ENCODE data around the gene RPLP1. TPM values are rescaled to one million over a fixed set of nuclear protein-coding genes. Genes with fewer than 3 reads are reported as not detected.
A peak's percentile ranks its signal among the peaks of the same experiment; 100 is the strongest.

The RPLP1 gene
- total and polyA plus RNA-seq, 4 experiments from 2014 or later = 1,134 to 2,900 (median 2,741) TPM

DNA sequence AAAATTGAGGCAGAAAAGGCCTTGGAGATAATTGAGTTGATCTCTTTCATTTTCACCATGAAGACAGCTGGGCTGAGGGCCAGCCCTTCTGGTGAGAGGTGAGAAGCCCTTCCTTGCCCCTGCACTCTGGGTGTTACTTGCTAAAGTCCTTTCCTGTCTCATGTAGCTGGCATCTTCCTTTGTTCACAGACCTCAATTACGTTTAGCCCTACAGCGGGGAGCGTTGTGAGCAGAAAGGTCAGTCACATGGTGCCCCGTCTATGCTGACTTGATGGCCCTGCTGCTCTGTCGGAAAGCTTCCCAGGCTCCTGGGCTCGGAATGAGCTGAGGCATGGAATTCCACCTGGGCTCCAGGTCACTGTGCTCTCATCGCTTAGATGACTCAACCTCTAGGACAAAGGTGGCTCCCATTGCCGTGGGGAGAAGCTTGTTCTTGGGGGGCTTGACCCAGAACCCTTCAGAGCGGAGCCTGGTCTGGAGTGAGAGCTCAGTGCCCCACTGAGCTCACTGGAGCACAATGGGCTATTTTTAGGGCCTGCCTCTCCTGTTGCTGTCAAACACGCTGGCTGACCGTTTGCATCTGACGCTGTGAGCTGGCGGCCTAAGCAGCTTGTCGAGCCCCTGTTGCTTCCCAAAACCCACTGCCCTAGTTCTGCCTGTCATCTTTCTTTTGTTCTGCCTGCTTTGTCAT lies 47.0 kb downstream of the RPLP1 start:
- no peaks in the 10 kb centered on the region for H3K36me3 ChIP-seq (ENCODE audit: insufficient read depth, low read length)
- Mint-ChIP-seq H3K27ac (peak overlapping the region in 1 of 7 donors; percentile 53), H3K4me1 (no peaks in the 10 kb centered on the region), H3K9me3 (no peaks in the 10 kb centered on the region), H3K27me3 (peaks cover 0 to 2% of the 10 kb centered on the region in 2 donors), H3K36me3 (no peaks in the 10 kb centered on the region), H3K4me3 (no peak overlapping the region)
- no peaks in the 10 kb centered on the region for H3K9me3 ChIP-seq (ENCODE audit: control insufficient read depth in 1 of 2, low read length in 2 of 2)
- no peaks in the 10 kb centered on the region for H3K4me1 ChIP-seq (ENCODE audit: insufficient read depth, low read length)
- no peak for DNase-seq
- ChIA-PET POLR2A (ENCODE audit: partially characterized antibody) (no interaction called here), CTCF (ENCODE audit: partially characterized antibody) (interaction anchor here (1.0 kb wide), 1 partner anchor 18 kb away, joined by 3 read pairs; no protein-coding TSS in a partner anchor)
- H3K27ac ChIP-seq (ENCODE audit: low read depth, low read length) = no peak overlapping the region
- H3K4me3 ChIP-seq (ENCODE audit: low read length in 2 of 2) = no peak overlapping the region
- intact Hi-C loops (cut with micrococcal nuclease) = no loop called here
- H3K27me3 ChIP-seq (ENCODE audit: insufficient read depth, low read length) = no peaks in the 10 kb centered on the region

DNA sequence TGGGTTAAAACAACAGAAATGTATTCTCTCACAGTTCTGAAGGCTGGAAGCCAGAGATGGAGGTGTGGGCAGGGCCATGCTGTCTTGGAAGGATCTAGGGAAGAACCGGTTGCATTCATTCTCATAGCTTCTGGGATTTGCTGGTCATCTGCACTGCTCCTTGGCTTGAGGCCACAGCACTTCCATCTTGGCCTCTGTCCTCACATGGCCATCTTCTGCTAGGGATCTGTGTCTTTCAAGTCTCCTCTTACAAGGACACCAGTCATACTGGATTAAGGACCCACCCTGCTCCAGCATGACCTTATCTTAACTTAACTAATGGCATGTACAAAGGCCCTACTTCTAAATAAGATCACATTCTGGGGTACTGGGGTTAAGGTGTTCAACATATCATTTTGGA lies 47.7 kb downstream of the RPLP1 start:
- Mint-ChIP-seq H3K4me3 (no peak overlapping the region), H3K36me3 (no peaks in the 10 kb centered on the region), H3K27me3 (peaks cover 0 to 2% of the 10 kb centered on the region in 2 donors), H3K4me1 (no peaks in the 10 kb centered on the region), H3K9me3 (no peaks in the 10 kb centered on the region), H3K27ac (no peak overlapping the region)
- intact Hi-C loops (cut with micrococcal nuclease) = no loop called here
- Histone ChIP-seq H3K27ac (ENCODE audit: low read depth, low read length) (no peak overlapping the region), H3K4me1 (ENCODE audit: insufficient read depth, low read length) (no peaks in the 10 kb centered on the region), H3K9me3 (ENCODE audit: control insufficient read depth in 1 of 2, low read length in 2 of 2) (no peaks in the 10 kb centered on the region), H3K36me3 (ENCODE audit: insufficient read depth, low read length) (no peaks in the 10 kb centered on the region), H3K4me3 (ENCODE audit: low read length in 2 of 2) (no peak overlapping the region), H3K27me3 (ENCODE audit: insufficient read depth, low read length) (no peaks in the 10 kb centered on the region)
- POLR2A ChIA-PET (ENCODE audit: partially characterized antibody) = no interaction called here
- no peak for DNase-seq
- CTCF ChIA-PET (ENCODE audit: partially characterized antibody) = interaction anchor here (1.0 kb wide), 1 partner anchor 19 kb away, joined by 3 read pairs; no protein-coding TSS in a partner anchor

DNA sequence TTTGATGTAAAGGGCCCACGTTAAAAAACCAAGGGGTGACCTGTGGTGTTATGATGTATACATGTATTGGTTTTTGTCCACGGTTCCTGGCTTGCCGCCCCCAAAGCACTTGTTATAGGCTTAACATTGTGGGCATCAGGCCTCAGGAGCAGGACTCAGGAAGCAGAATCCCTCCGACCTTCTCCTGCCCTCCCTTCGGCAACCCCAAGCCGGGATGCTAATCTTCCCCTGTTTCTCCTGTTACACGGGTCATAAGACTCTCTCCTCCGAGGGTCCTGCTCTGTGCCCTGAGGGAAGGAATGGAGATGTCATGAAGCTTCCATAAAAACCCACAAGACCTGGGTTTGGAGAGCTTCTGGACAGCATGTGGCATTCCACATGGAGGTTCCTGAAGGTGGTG lies 48.8 kb downstream of the RPLP1 start:
- Histone ChIP-seq H3K4me1 (ENCODE audit: insufficient read depth, low read length) (no peaks in the 10 kb centered on the region), H3K9me3 (ENCODE audit: control insufficient read depth in 1 of 2, low read length in 2 of 2) (no peaks in the 10 kb centered on the region), H3K36me3 (ENCODE audit: insufficient read depth, low read length) (no peaks in the 10 kb centered on the region), H3K27ac (ENCODE audit: low read depth, low read length) (no peak overlapping the region), H3K4me3 (ENCODE audit: low read length in 2 of 2) (no peak overlapping the region), H3K27me3 (ENCODE audit: insufficient read depth, low read length) (no peaks in the 10 kb centered on the region)
- no peak overlapping the region for H3K4me3 Mint-ChIP-seq
- CTCF ChIA-PET (ENCODE audit: partially characterized antibody) = interaction anchor here (0.9 kb wide), 1 partner anchor 23 kb away, joined by 4 read pairs; no protein-coding TSS in a partner anchor
- no peaks in the 10 kb centered on the region for H3K36me3 Mint-ChIP-seq
- intact Hi-C loops (cut with micrococcal nuclease) = no loop called here
- no peaks in the 10 kb centered on the region for H3K4me1 Mint-ChIP-seq
- POLR2A ChIA-PET (ENCODE audit: partially characterized antibody) = no interaction called here
- no peaks in the 10 kb centered on the region for H3K9me3 Mint-ChIP-seq
- DNase-seq = no peak
- H3K27ac Mint-ChIP-seq = no peak overlapping the region
- H3K27me3 Mint-ChIP-seq = peaks cover 0 to 2% of the 10 kb centered on the region in 2 donors

DNA sequence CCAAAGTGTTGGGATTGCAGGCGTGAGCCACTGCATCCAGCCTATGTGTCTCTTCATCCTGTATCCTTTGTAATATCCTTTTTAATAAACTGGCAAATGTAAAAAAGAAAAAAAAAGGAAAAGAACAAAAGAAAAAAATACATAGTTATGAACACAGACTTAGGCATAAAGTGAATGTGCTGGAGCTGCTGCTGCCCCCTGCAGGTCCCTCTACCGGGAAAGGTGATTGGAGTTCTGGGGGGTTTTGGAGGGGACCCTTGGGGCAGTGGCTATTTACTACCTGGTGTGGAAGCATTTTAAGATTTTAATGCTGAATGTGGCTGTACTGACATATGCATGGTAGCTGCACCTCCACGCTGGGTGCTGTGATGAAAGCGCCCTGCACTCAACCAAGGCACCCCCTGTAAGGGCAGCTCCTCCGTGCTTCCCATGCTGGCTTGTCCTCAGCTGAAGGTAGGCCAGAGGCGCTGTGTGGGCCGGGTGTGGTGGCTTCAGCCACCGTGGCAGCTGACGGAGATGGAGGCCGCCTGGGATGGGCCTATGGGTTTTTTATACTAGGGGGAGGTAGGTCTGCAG lies 49.9 kb downstream of the RPLP1 start:
- Mint-ChIP-seq H3K36me3 (no peaks in the 10 kb centered on the region), H3K4me3 (no peak overlapping the region), H3K9me3 (no peaks in the 10 kb centered on the region), H3K27me3 (peaks cover 0 to 2% of the 10 kb centered on the region in 2 donors), H3K27ac (no peak overlapping the region), H3K4me1 (no peaks in the 10 kb centered on the region)
- Histone ChIP-seq H3K36me3 (ENCODE audit: insufficient read depth, low read length) (no peaks in the 10 kb centered on the region), H3K4me1 (ENCODE audit: insufficient read depth, low read length) (no peaks in the 10 kb centered on the region), H3K27ac (ENCODE audit: low read depth, low read length) (no peak overlapping the region), H3K9me3 (ENCODE audit: control insufficient read depth in 1 of 2, low read length in 2 of 2) (no peaks in the 10 kb centered on the region), H3K27me3 (ENCODE audit: insufficient read depth, low read length) (no peaks in the 10 kb centered on the region), H3K4me3 (ENCODE audit: low read length in 2 of 2) (no peak overlapping the region)
- intact Hi-C loops (cut with micrococcal nuclease) = no loop called here
- POLR2A ChIA-PET (ENCODE audit: partially characterized antibody) = no interaction called here
- DNase-seq = no peak
- CTCF ChIA-PET (ENCODE audit: partially characterized antibody) = interaction anchor here (0.8 kb wide), 1 partner anchor 25 kb away, joined by 3 read pairs; no protein-coding TSS in a partner anchor

DNA sequence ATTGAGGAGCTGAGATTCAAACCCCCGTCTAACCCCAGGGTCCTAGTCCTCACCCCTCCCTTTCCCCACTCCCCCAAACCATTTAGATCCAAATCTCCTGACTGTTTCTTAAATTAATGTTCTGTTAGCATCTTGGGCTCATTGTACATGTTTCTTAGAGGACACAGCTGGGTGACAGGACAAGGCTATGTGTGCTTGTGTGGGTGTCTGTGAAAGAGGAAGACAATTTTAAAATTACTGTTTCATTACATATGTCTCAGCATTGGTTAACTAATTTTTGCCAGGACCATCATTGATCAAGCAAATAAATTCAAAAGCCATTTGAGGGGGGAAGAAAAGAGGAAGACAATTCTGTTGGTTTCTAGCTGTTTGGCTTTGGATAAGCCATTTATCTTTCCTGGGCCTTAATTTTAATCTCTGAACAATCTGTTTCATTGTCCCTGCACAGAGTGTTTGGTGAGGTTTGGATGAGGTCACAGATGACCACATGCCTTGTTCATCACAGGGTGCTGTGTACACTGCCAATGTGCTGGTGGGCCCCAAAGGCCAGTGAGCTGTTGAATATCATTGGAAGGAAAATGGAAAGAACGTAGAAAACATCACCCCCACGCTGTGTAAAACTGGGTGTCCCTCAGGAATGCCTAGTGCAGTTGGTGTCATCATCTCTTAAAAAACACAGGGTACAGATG lies 51.9 kb downstream of the RPLP1 start:
- ChIA-PET CTCF (ENCODE audit: partially characterized antibody) (interaction anchor here (0.5 kb wide), 1 partner anchor 1138 kb away, joined by 3 read pairs; no protein-coding TSS in a partner anchor), POLR2A (ENCODE audit: partially characterized antibody) (no interaction called here)
- Mint-ChIP-seq H3K27ac (no peak overlapping the region), H3K36me3 (peaks cover 0 to under 1% of the 10 kb centered on the region in 2 donors), H3K27me3 (peaks cover 2 to 4% of the 10 kb centered on the region in 2 donors), H3K9me3 (peaks cover 0 to under 1% (median 0%) of the 10 kb centered on the region in 8 donors), H3K4me1 (no peaks in the 10 kb centered on the region), H3K4me3 (no peak overlapping the region)
- H3K4me1 ChIP-seq (ENCODE audit: insufficient read depth, low read length) = no peaks in the 10 kb centered on the region
- H3K36me3 ChIP-seq (ENCODE audit: insufficient read depth, low read length) = no peaks in the 10 kb centered on the region
- no peak overlapping the region for H3K27ac ChIP-seq (ENCODE audit: low read depth, low read length)
- DNase-seq = no peak
- no peaks in the 10 kb centered on the region for H3K9me3 ChIP-seq (ENCODE audit: control insufficient read depth in 1 of 2, low read length in 2 of 2)
- intact Hi-C loops (cut with micrococcal nuclease) = no loop called here
- H3K27me3 ChIP-seq (ENCODE audit: insufficient read depth, low read length) = no peaks in the 10 kb centered on the region
- H3K4me3 ChIP-seq (ENCODE audit: low read length in 2 of 2) = no peak overlapping the region

Other genes starting within 250 kb of the RPLP1 start
- gene PAQR5, start 153.9 kb upstream of the RPLP1 start, total RNA-seq = under 1 TPM in 1 of 2 experiments, not detected in 1; 0.20 TPM
- not detected for gene PAQR5, start 153.9 kb upstream of the RPLP1 start, polyA plus RNA-seq
- under 1 TPM in 1 of 2 experiments, not detected in 1; 0.20 TPM for gene KIF23, start 38.5 kb upstream of the RPLP1 start, total RNA-seq
- not detected for gene KIF23, start 38.5 kb upstream of the RPLP1 start, polyA plus RNA-seq